Measurements from ENCODE around the gene EPHB2.
A peak's percentile ranks its signal among the peaks of the same experiment; 100 is the strongest.

- TF ChIP-seq CTCF (conservative IDR thresholded peaks at IDR 0.05; ENCODE audit: low read depth, low read length) (no peak), MAZ (IDR thresholded peaks at IDR 0.05; ENCODE audit: borderline replicate concordance, low read depth, low read length) (peak; percentile 13; the same call in 1 of the 2 replicates), FOS (IDR thresholded peaks at IDR 0.05; ENCODE audit: low read depth, low read length) (peak; percentile 86), NFE2L2 (IDR thresholded peaks at IDR 0.05; ENCODE audit: low read depth, low read length) (peak; percentile 86), RAD21 (IDR thresholded peaks at IDR 0.05; ENCODE audit: low read length) (no peak), MAFK (IDR thresholded peaks at IDR 0.05; ENCODE audit: low read depth, low read length) (peak; percentile 56; the same call in 1 of the 2 replicates), POLR2A (IDR thresholded peaks at IDR 0.05; ENCODE audit: low read depth, low read length) (no peak), MXI1 (IDR thresholded peaks at IDR 0.05; ENCODE audit: borderline replicate concordance, low read depth, low read length) (no peak), USF2 (IDR thresholded peaks at IDR 0.05; ENCODE audit: low read depth, low read length) (no peak), RCOR1 (IDR thresholded peaks at IDR 0.05; ENCODE audit: insufficient replicate concordance, low read length) (no peak), BHLHE40 (IDR thresholded peaks at IDR 0.05; ENCODE audit: low read depth, low read length) (peak; percentile 47; the same call in 1 of the 2 replicates), CEBPB (IDR thresholded peaks at IDR 0.05; ENCODE audit: low read depth, low read length) (no peak)
These were observed 29.2 kb downstream of the EPHB2 start for GRCh38 chr1:22739648-22740385.

Data from IMR-90 (cell line).